Stimulated activated CD4-positive, alpha-beta T cell treated with anti-CD3 and anti-CD28 coated beads, Interleukin-1b, Interleukin-23, amount 100 ng/mL, for 1 hour (primary cell): Measurements from ENCODE around the gene ADGRL2.
"Not testable (repeated sequence)": the region's sequence is repeated elsewhere in the genome, so short reads cannot be mapped to it uniquely, and the experiment has no call there.

Experiments
- DNase-seq, 2 donors: peaks; one replicate each; pipeline ENCODE4 v3.0.0-alpha.2; 2020; ENCODE audit warnings: low read depth in 2 of 2

The ADGRL2 gene

DNA sequence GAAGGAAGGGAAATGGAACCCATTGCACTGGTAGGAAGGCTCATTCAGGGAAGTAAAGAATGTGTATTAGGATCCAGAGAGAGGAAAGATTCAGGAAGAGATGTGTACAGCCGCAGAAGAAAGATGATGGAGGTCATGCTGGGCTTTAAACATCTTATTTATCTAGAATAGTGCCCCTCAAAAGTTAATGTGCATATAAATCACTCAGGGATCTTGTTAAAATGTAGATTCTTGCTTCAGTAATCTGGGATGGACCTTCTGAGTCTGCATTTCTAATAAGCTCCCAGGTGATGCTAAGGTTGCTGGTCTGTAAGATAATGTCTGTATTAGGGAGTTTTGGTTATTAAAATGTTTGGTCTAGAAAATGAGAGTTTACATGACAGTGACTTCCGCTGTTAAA lies 46.3 kb downstream of the ADGRL2 start:
- no peak for DNase-seq

GRCh38 chr1:81848880-81849682 lies 48.3 kb downstream of the ADGRL2 start:
- no peak for DNase-seq

DNA sequence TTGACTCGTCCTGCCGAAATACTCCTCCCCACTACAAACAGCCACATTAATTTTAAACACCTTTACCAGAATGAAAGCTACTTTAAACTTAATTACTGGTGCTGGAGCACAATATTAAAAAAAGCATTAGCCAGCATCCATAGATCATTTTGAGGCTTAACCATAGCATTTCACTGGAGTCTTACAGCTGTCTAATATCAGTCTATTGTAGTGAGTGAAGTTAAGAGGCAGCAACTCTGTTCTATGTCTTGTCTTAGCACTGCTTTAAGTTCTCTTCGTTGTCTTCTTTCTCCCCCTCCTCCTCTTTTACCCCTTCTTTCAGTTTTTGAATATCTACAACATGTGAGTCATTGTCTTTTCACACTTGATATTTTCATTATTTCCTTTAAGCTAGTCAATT lies 49.3 kb downstream of the ADGRL2 start:
- no peak for DNase-seq

DNA sequence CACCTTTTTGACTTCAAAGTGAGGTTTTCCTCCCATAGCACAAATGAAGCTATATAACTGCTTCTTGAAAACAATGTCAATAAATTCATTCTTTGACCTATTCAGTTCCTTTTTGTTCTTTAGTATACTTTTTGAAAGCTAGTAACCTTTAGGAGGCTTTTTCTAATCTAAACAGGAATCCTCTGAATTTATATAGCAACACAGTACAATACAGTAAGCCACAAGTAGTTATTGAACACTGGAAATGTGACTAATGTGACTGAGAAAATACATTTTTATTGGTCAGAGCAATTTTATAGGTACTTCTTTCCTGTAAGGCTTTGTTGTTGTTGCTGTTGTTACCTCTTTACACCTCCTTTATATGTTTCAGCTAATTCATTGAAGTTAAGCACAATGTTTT lies 49.8 kb downstream of the ADGRL2 start:
- DNase-seq: no peak

GRCh38 chr1:81851217-81851616 lies 50.5 kb downstream of the ADGRL2 start:
- DNase-seq: no peak

- no peak for DNase-seq
Measured at GRCh38 chr1:81852961-81853360, 52.2 kb downstream of the ADGRL2 start.

GRCh38 chr1:81867235-81867634 lies 66.5 kb downstream of the ADGRL2 start:
- DNase-seq: no peak

- no peak for DNase-seq
Measured at GRCh38 chr1:81869307-81869706, 68.6 kb downstream of the ADGRL2 start.

DNA sequence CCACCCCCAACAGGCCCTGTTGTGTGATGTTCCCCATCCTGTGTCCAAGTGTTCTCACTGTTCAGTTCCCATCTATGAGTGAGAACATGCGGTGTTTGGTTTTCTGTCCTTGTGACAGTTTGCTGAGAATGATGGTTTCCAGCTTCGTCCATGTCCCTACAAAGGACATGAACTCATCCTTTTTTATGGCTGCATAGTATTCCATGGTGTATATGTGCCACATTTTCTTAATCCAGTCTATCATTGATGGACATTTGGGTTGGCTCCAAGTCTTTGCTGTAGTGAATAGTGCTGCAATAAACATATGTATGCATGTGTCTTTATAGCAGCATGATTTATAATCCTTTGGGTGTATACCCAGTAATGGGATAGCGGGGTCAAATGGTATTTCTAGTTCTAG lies 70.4 kb downstream of the ADGRL2 start:
- DNase-seq: not testable (repeated sequence)

DNA sequence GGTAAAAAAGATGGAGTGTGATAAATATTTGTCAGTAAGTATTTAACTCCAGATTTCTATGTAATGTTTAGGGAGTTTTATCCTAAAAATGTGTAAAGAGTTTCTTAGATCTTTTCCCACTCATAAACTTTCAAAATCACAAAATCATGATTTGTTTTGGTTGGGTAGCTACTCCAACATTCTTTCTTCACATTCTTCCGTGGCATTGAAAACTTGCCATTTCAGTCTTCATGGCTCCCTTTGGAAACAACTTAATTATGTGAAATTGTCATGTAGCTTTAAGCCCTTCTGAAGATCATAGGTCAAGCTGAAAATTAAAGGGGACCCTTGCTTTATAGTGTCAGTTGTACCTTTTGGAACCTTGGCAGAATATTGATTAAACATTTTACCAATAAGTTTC lies 73.2 kb downstream of the ADGRL2 start:
- DNase-seq: no peak

DNA sequence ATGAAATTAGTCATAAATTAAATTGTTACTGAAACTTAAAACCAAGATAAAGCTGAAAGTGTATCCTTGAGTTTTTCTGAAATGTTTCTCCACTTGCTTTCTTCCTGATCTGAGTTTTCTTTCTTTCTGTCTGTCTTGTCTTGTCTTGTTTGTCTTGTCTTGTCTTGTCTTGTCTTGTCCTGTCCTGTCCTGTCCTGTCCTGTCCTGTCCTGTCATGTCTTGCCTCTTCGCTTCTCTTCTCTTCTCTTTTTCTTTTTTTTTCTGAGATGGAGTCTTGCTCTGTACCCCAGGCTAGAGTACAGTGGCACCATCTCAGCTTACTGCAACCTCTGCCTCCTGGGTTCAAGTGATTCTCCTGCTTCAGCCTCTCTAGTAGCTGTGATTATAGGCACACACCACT lies 73.7 kb downstream of the ADGRL2 start:
- no peak for DNase-seq

- no peak for DNase-seq
Measured at GRCh38 chr1:81874940-81875339, 74.2 kb downstream of the ADGRL2 start.

DNA sequence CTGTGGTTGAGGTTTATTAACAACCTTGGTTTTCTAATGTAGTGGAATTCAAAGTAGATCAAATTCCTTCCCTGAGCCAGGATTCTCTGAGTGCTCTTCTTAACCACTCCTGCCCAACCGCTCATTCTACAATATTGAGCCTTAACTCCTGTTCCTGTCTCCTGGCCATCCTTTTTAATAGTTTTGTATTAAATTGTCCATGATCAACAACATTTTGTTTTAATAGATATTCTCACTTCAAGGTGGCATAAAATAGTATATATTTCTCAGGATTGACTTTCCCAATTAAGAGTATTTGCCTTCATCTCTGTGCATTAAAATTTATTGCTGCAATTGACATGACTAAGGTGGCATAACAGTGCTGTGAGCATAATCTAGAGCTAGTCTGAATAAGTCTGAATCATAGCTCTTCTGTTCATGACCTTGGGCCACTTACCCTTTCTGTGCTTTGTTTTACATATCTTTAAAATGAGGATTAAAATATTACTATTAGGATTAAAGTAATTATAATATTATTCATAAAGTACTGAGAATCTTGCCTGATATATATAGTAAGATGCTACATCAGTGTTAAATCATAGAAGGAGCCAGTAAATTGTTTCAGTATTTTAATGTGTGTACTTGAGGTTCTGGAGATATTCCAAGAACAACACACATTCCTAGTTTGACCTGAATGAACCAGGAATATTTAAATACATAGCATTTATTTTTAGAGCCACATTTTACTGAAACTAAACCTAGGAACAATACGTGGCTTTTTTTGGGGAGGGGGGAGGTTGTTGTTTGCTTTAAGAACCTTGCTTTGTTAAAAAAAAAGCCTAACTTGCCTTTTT lies 76.4 kb downstream of the ADGRL2 start:
- DNase-seq: no peak

- DNase-seq: no peak
Measured at GRCh38 chr1:81877940-81878339, 77.2 kb downstream of the ADGRL2 start.

DNA sequence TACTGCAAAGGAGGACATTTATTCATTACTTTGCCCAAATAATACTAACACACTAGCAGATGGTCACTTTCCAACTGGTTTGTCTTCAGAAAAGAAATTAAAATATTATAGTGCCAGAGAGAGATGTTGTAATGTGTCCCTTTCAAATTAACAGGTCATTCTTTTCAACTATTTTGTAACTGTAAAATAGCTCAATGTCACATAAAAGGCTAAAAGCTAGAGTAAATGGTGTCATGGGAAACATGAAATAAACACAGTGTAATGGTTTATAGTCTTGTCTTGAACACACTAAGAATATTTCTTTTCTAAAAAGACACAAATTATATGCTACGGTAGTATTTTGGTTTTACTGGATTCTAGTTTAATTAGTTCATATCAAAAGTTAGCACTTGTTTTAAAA lies 77.8 kb downstream of the ADGRL2 start:
- DNase-seq: no peak

DNA sequence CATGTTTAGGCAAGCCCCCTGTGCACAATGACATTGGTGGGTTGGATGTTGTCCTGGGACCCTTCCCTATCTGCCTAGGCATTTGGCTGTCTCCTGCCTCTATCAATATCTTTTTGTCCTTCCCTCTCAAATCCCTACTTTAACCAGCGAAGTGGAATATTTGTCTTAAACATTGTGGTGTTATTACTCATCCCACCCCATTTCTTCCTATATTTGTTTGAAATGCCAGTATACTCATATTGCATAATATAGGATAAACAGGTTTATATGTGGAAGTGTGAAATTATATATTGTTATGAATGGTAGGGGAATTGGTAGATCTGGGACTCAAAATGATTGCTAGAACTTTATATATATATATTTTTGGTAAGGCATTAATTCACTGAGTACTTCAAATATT lies 80.0 kb downstream of the ADGRL2 start:
- no peak for DNase-seq

GRCh38 chr1:81885291-81885690 lies 84.6 kb downstream of the ADGRL2 start:
- DNase-seq: no peak

DNA sequence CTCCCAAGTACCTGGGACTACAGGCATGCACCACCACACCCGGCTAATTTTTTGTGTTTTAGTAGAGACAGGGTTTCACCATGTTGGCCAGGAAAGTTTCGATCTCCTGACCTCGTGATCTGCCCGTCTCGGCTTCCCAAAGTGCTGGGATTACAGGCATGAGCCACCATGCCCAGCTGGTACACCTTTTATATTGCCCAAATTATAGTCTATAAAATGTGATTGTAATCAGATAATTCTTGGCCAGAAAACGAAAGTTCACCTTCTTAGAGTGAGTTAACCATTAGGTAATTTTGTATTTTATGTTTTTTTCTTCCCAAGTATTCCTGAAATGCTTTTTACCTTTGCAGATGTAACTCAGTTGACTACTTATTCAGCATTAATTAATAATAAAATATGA lies 85.6 kb downstream of the ADGRL2 start:
- not testable (repeated sequence) for DNase-seq

GRCh38 chr1:81887421-81888144 lies 86.8 kb downstream of the ADGRL2 start:
- DNase-seq: no peak

GRCh38 chr1:81889166-81889565 lies 88.4 kb downstream of the ADGRL2 start:
- DNase-seq: no peak

- no peak for DNase-seq
Measured at GRCh38 chr1:81894867-81895266, 94.1 kb downstream of the ADGRL2 start.

DNA sequence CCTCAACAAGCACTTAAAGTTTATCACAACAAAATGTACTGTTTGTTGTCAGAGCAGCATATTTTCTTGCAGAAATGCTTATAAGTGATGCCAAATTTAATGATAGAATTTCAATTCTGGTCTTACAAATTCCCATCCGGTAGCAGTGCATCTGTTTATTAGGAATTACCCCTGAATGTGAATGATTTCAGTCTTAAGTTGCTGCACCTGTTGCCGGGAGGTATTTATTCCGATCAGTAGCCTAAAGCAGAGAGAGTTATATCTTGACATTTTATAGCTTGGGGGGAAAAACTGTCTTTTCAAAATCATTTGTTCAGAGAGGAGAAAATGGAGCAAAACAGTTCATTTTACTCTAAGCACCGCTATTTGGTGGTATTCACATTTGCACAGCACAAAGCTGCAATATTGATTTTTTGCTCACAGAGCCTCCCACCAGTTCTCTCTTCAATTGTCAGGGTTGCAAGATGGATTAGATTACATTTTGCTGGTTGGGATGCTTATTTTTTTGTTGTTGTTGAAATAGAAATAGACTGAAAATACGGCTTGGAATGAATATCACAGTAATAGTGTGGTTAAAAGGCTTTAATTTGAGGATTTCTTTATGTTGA lies 98.6 kb downstream of the ADGRL2 start:
- no peak for DNase-seq
